ENCODE results near the gene NANOS2. TPM values are rescaled to one million over a fixed set of nuclear protein-coding genes. Genes with fewer than 3 reads are reported as not detected.

The NANOS2 gene
- total RNA-seq, result not detected in 2 replicates
- polyA plus RNA-seq, result not detected in 2 replicates
- polyA plus RNA-seq (2012), result not detected in 2 replicates
- not detected in 2 replicates for polyA minus RNA-seq (ENCODE audit: low replicate concordance)

- Histone ChIP-seq H3K4me1 (ENCODE audit: control insufficient read depth, extremely low read depth, insufficient read depth, low read length) (no peaks in the 10 kb centered on the region), H3K4me2 (ENCODE audit: extremely low read depth, insufficient read depth, low read length) (no peak within 1 kb of the TSS), H3K27ac (ENCODE audit: insufficient read depth, low read length) (no peak within 1 kb of the TSS), H2AFZ (ENCODE audit: low read length) (no peak within 1 kb of the TSS), H3K9me3 (ENCODE audit: control insufficient read depth, insufficient read depth, low read depth, low read length) (no peaks in the 10 kb centered on the region), H3K36me3 (ENCODE audit: control insufficient read depth, insufficient read depth, low read length) (no peaks in the 10 kb centered on the region), H3K79me2 (ENCODE audit: control insufficient read depth, insufficient read depth, low read length) (no peaks in the 10 kb centered on the region), H3K27me3 (ENCODE audit: control insufficient read depth, insufficient read depth, low read length) (peaks cover 2% of the 10 kb centered on the region), H3K4me3 (replicated peaks in 1 of 4; ENCODE audit: control extremely low read depth in 1 of 4, insufficient read depth in 1 of 4, low read depth in 3 of 4, low read length in 4 of 4) (no peak within 1 kb of the TSS), H3K9ac (ENCODE audit: insufficient read depth, low read length) (no peak within 1 kb of the TSS), H4K20me1 (ENCODE audit: control insufficient read depth, extremely low read depth, insufficient read depth, low read length) (no peaks in the 10 kb centered on the region)
- no peak for DNase-seq (ENCODE audit: low read depth in 2 of 2)
- TF ChIP-seq EZH2 (IDR thresholded peaks at IDR 0.05; ENCODE audit: low read length, missing control alignments), result no peak
- no peak for TF ChIP-seq CTCF (conservative IDR thresholded peaks at IDR 0.05 in 1 of 2, IDR thresholded peaks at IDR 0.05 in 1 of 2; ENCODE audit: low read depth in 1 of 2, low read length in 2 of 2)
These were observed at the start of gene NANOS2 for GRCh38 chr19:45913874-45914830. Gene NANOS2, minus strand, starts transcription at chr19:45914778. Its CDS starts 85 bp downstream, at chr19:45914693.

GRCh38 chr19:45962021-45962420 is 47.4 kb upstream of the NANOS2 start:
- Histone ChIP-seq H3K79me2 (ENCODE audit: control insufficient read depth, insufficient read depth, low read length) (no peaks in the 10 kb centered on the region), H3K9me3 (ENCODE audit: control insufficient read depth, insufficient read depth, low read depth, low read length) (no peaks in the 10 kb centered on the region), H3K36me3 (ENCODE audit: control insufficient read depth, insufficient read depth, low read length) (no peaks in the 10 kb centered on the region), H3K4me2 (ENCODE audit: extremely low read depth, insufficient read depth, low read length) (no peak overlapping the region), H3K4me1 (ENCODE audit: control insufficient read depth, extremely low read depth, insufficient read depth, low read length) (no peaks in the 10 kb centered on the region), H3K4me3 (replicated peaks in 1 of 4; ENCODE audit: control extremely low read depth in 1 of 4, insufficient read depth in 1 of 4, low read depth in 3 of 4, low read length in 4 of 4) (no peak overlapping the region), H4K20me1 (ENCODE audit: control insufficient read depth, extremely low read depth, insufficient read depth, low read length) (no peaks in the 10 kb centered on the region), H2AFZ (ENCODE audit: low read length) (no peak overlapping the region), H3K27me3 (ENCODE audit: control insufficient read depth, insufficient read depth, low read length) (peaks cover 20% of the 10 kb centered on the region), H3K9ac (ENCODE audit: insufficient read depth, low read length) (no peak overlapping the region), H3K27ac (ENCODE audit: insufficient read depth, low read length) (no peak overlapping the region)
- DNase-seq (ENCODE audit: low read depth in 2 of 2), result no peak
- TF ChIP-seq CTCF (conservative IDR thresholded peaks at IDR 0.05 in 1 of 2, IDR thresholded peaks at IDR 0.05 in 1 of 2; ENCODE audit: low read depth in 1 of 2, low read length in 2 of 2) (no peak), EZH2 (IDR thresholded peaks at IDR 0.05; ENCODE audit: low read length, missing control alignments) (no peak)

- no peak overlapping the region for H3K4me3 ChIP-seq (replicated peaks in 1 of 4; ENCODE audit: control extremely low read depth in 1 of 4, insufficient read depth in 1 of 4, low read depth in 3 of 4, low read length in 4 of 4)
- H3K27ac ChIP-seq (ENCODE audit: insufficient read depth, low read length), result no peak overlapping the region
- H2AFZ ChIP-seq (ENCODE audit: low read length), result no peak overlapping the region
- peaks cover 20% of the 10 kb centered on the region for H3K27me3 ChIP-seq (ENCODE audit: control insufficient read depth, insufficient read depth, low read length)
- no peaks in the 10 kb centered on the region for H3K9me3 ChIP-seq (ENCODE audit: control insufficient read depth, insufficient read depth, low read depth, low read length)
- H4K20me1 ChIP-seq (ENCODE audit: control insufficient read depth, extremely low read depth, insufficient read depth, low read length), result no peaks in the 10 kb centered on the region
- H3K79me2 ChIP-seq (ENCODE audit: control insufficient read depth, insufficient read depth, low read length), result no peaks in the 10 kb centered on the region
- H3K4me2 ChIP-seq (ENCODE audit: extremely low read depth, insufficient read depth, low read length), result no peak overlapping the region
- no peaks in the 10 kb centered on the region for H3K4me1 ChIP-seq (ENCODE audit: control insufficient read depth, extremely low read depth, insufficient read depth, low read length)
- H3K36me3 ChIP-seq (ENCODE audit: control insufficient read depth, insufficient read depth, low read length), result no peaks in the 10 kb centered on the region
- H3K9ac ChIP-seq (ENCODE audit: insufficient read depth, low read length), result no peak overlapping the region
- peak in 1 of 2 donors; percentile 13 for DNase-seq (ENCODE audit: low read depth in 2 of 2)
- no peak for TF ChIP-seq CTCF (conservative IDR thresholded peaks at IDR 0.05 in 1 of 2, IDR thresholded peaks at IDR 0.05 in 1 of 2; ENCODE audit: low read depth in 1 of 2, low read length in 2 of 2)
- no peak for TF ChIP-seq EZH2 (IDR thresholded peaks at IDR 0.05; ENCODE audit: low read length, missing control alignments)
These were observed 46.1 kb upstream of the NANOS2 start for GRCh38 chr19:45960595-45961235.

All from fibroblast of lung (primary cell).